ENCODE data around the gene OSGIN1.

DNA sequence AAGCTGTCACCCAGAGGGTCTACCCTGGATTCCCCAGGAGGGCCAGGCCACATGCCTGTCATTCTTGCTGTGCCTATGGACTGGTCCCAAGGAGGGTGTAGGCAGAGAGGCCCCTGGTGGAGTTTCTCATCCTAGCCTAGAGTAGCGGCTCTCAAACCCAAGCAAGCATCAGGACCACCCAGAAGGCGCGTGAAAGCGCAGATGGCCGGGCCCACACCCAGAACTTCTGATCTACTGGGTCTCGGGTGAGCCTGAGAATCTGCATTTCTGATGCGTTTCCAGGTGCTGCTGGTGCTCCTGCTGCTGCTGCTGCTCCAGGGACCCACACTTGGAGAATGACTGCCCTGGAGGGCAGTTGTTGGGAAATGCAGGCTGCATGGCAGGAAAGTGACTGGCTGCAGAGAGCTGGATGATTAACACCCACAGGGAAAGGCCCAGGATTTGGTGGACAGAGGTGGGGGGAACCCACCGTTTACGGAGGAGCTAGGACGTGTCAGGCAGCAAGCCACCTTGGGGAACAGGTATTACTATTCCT, 9.5 kb upstream of the OSGIN1 start:
- TF ChIP-seq, protein P1, sequence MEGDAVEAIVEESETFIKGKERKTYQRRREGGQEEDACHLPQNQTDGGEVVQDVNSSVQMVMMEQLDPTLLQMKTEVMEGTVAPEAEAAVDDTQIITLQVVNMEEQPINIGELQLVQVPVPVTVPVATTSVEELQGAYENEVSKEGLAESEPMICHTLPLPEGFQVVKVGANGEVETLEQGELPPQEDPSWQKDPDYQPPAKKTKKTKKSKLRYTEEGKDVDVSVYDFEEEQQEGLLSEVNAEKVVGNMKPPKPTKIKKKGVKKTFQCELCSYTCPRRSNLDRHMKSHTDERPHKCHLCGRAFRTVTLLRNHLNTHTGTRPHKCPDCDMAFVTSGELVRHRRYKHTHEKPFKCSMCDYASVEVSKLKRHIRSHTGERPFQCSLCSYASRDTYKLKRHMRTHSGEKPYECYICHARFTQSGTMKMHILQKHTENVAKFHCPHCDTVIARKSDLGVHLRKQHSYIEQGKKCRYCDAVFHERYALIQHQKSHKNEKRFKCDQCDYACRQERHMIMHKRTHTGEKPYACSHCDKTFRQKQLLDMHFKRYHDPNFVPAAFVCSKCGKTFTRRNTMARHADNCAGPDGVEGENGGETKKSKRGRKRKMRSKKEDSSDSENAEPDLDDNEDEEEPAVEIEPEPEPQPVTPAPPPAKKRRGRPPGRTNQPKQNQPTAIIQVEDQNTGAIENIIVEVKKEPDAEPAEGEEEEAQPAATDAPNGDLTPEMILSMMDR (IDR thresholded peaks at IDR 0.05): no peak
- TF ChIP-seq EZH2 (IDR thresholded peaks at IDR 0.05; ENCODE audit: borderline replicate concordance, insufficient read depth, low read depth, low read length, poor library complexity, severe bottlenecking): no peak

All from B cell (primary cell).